SK-N-SH (cell line): ENCODE results near the gene CAP2. TPM values are rescaled to one million over a fixed set of nuclear protein-coding genes. Genes with fewer than 3 reads are reported as not detected.
A peak's percentile ranks its signal among the peaks of the same experiment; 100 is the strongest.

ENCODE experiments used
- CTCF ChIA-PET: fragments of 300-600, 350-600 bp; formaldehyde crosslinking; extraction: SDS; loops from one replicate; lab custom pipeline; 2021; lab: Yijun Ruan, JAX
- POLR2A ChIA-PET: fragments of 350-600 bp; sonication (Branson Sonifier 250); formaldehyde crosslinking; extraction: SDS; loops from one replicate; lab custom pipeline; 2020; ENCODE audit warnings: antibody characterized with exemption, inconsistent platforms; lab: Yijun Ruan, JAX
- DNase-seq: peaks from one replicate; pipeline ENCODE4 v3.0.0; 2012
- H2AFZ ChIP-seq: fragments of 200-600 bp; sonication (generic); 2 replicates; pipeline ENCODE4 v1.8.1; 2016; ENCODE audit warnings: antibody characterized with exemption, mild to moderate bottlenecking, low read depth
- H3F3A ChIP-seq: fragments of 200-600 bp; sonication (generic); replicated peaks from 2 replicates; pipeline ENCODE3; 2016; ENCODE audit warnings: antibody characterized with exemption, mild to moderate bottlenecking; ENCODE audit not compliant: insufficient read depth
- H3K27ac ChIP-seq, 2 experiments: fragments of 200-500 bp in 1 of 2; fragments of 200-600 bp in 1 of 2; sonication (Bioruptor generic) in 1 of 2; sonication (generic), shearing (Covaris generic) in 1 of 2; 2 replicates each; pipeline versions ENCODE4 v1.5.1 to v1.6.1; 2014 to 2016; ENCODE audit warnings: low read depth in 2 of 2, inconsistent platforms in 1 of 2, low read length in 1 of 2, mild to moderate bottlenecking in 1 of 2, mixed read lengths in 1 of 2
- H3K27me3 ChIP-seq: fragments of 200-600 bp; sonication (generic), shearing (Covaris generic); 2 replicates; pipeline ENCODE4 v1.6.1; 2016; ENCODE audit warnings: mixed run types; ENCODE audit not compliant: insufficient read depth
- H3K36me3 ChIP-seq, 2 experiments: fragments of 200-500 bp in 1 of 2; fragments of 200-600 bp in 1 of 2; sonication (Bioruptor generic) in 1 of 2; sonication (generic) in 1 of 2; replicated peaks in 1 of 2; 2 replicates each; pipeline versions ENCODE3 to v1.5.1; 2014 to 2016; ENCODE audit warnings: low read length in 1 of 2, mild to moderate bottlenecking in 1 of 2; ENCODE audit not compliant: insufficient read depth in 2 of 2, control insufficient read depth in 1 of 2
- H3K4me1 ChIP-seq, 2 experiments: fragments of 200-500 bp in 1 of 2; fragments of 200-600 bp in 1 of 2; sonication (Bioruptor generic) in 1 of 2; sonication (generic), shearing (Covaris generic) in 1 of 2; 2 replicates each; pipeline versions ENCODE4 v1.5.1 to v1.6.1; 2014 to 2016; ENCODE audit warnings: low read depth in 1 of 2, low read length in 1 of 2, mixed run types in 1 of 2; ENCODE audit not compliant: insufficient read depth in 2 of 2, control insufficient read depth in 1 of 2
- H3K4me2 ChIP-seq: fragments of 200-600 bp; sonication (generic), shearing (Covaris generic); 2 replicates; pipeline ENCODE4 v1.6.1; 2017; ENCODE audit warnings: mixed run types
- H3K4me3 ChIP-seq, 2 experiments: fragments of 200-500 bp in 1 of 2; fragments of 200-600 bp in 1 of 2; sonication (Bioruptor generic) in 1 of 2; sonication (generic), shearing (Covaris generic) in 1 of 2; 2 replicates each; pipeline versions ENCODE4 v1.5.1 to v1.8.1; 2014 to 2016; ENCODE audit warnings: low read depth in 2 of 2, inconsistent platforms in 1 of 2, low read length in 1 of 2, mild to moderate bottlenecking in 1 of 2, mixed read lengths in 1 of 2, moderate library complexity in 1 of 2
- H3K79me2 ChIP-seq: fragments of 200-600 bp; sonication (generic); 2 replicates; pipeline ENCODE4 v1.8.1; 2017; ENCODE audit warnings: mild to moderate bottlenecking; ENCODE audit not compliant: insufficient read depth
- H3K9ac ChIP-seq: fragments of 200-600 bp; sonication (generic); 2 replicates; pipeline ENCODE4 v1.6.1; 2017; ENCODE audit warnings: mixed run types
- H3K9me2 ChIP-seq: fragments of 200-600 bp; sonication (generic); 2 replicates; pipeline ENCODE4 v1.6.1; 2017; ENCODE audit warnings: mixed run types
- H3K9me3 ChIP-seq: fragments of 200-600 bp; sonication (generic); 2 replicates; pipeline ENCODE4 v1.6.1; 2017; ENCODE audit warnings: mixed run types, mild to moderate bottlenecking, moderate library complexity
- H4K20me1 ChIP-seq: fragments of 200-600 bp; sonication (generic); 2 replicates; pipeline ENCODE4 v1.6.1; 2017; ENCODE audit warnings: mild to moderate bottlenecking, mixed run types; ENCODE audit not compliant: insufficient read depth
- CTCF ChIP-seq: fragments of 200-600 bp; sonication (generic); IDR thresholded peaks from 2 replicates; pipeline ENCODE4 v1.6.1; 2017; ENCODE audit warnings: antibody characterized with exemption, mild to moderate bottlenecking, moderate library complexity
- FOXJ3 ChIP-seq: sonication (generic); formaldehyde crosslinking; IDR thresholded peaks from 2 replicates; pipeline ENCODE4 v1.5.1; 2020; ENCODE audit warnings: mild to moderate bottlenecking, missing genetic modification reagents
- GABPA ChIP-seq: IDR thresholded peaks from 2 replicates; pipeline ENCODE4 v1.4.0; 2012; ENCODE audit warnings: low read depth, mild to moderate bottlenecking
- IRF3 ChIP-seq: fragments of 150-350 bp; IDR thresholded peaks from 2 replicates; pipeline ENCODE4 v1.6.1; 2016; ENCODE audit warnings: mild to moderate bottlenecking, low read depth, low read length
- MAX ChIP-seq: IDR thresholded peaks from 2 replicates; pipeline ENCODE4 v1.4.0; 2012; ENCODE audit warnings: low read depth
- NFIC ChIP-seq: IDR thresholded peaks from 2 replicates; pipeline ENCODE4 v1.4.0; 2012; ENCODE audit warnings: borderline replicate concordance
- POLR2AphosphoS5 ChIP-seq: IDR thresholded peaks from 2 replicates; pipeline ENCODE4 v1.6.1; 2012; ENCODE audit warnings: low read depth, low read length
- RCOR1 ChIP-seq: fragments of 150-350 bp; IDR thresholded peaks from 2 replicates; pipeline ENCODE4 v1.6.1; 2017; ENCODE audit warnings: antibody characterized with exemption, low read length
- SIN3A ChIP-seq: IDR thresholded peaks from 2 replicates; pipeline ENCODE4 v1.6.1; 2012; ENCODE audit warnings: low read depth, mild to moderate bottlenecking, low read length, moderate library complexity, borderline replicate concordance
- SMC3 ChIP-seq: IDR thresholded peaks from 2 replicates; pipeline ENCODE4 v1.6.1; 2012; ENCODE audit warnings: low read depth, low read length, improper control_type of control experiment
- TCF12 ChIP-seq: IDR thresholded peaks from 2 replicates; pipeline ENCODE4 v1.4.0; 2012
- ZBTB33 ChIP-seq: IDR thresholded peaks from 2 replicates; pipeline ENCODE4 v1.4.0; 2012; ENCODE audit warnings: low read depth, borderline replicate concordance
- polyA plus RNA-seq, 3 experiments: library from polyadenylated mRNA; depleted of rRNA; stranded (reverse); fragments of >200 nt; gene quantifications; 2 replicates each; pipeline ENCODE4 v1.2.3, GENCODE V29; 2012
- TF ChIP-seq, protein P1 (sequence below): IDR thresholded peaks from 2 replicates; pipeline ENCODE4 v1.6.1; 2012; ENCODE audit warnings: mild to moderate bottlenecking, low read depth, low read length, moderate library complexity

CAP2 gene
- polyA plus RNA-seq, 1 of the 3 experiments (the other 2 are of a cell fraction): 8.5 TPM

DNA sequence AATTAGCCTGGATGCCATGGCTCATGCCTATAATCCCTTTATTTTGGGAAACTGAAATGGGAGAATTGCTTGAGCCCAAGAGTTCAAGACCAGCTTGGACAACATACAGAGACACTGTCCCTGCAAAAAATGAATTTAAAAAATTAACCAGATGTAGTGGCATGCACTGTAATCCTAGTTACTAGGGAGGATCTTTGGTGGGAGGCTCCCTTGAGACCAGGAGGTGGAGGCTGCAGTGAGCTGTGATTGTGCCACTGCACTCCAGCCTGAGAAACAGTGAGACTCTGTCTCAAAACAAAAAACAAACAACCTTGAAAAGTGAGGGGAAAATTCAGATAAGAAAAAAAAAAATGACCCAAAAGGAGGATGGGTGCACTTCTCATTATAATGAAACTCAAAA is 23.4 kb downstream of the CAP2 start:
- H3K27me3 ChIP-seq: no peaks in the 10 kb centered on the region
- peaks cover 0 to 28% of the 10 kb centered on the region in 2 experiments; a peak in 3 of 4 replicates for H3K4me1 ChIP-seq
- H3K36me3 ChIP-seq: no peaks in the 10 kb centered on the region
- H3K79me2 ChIP-seq: peaks cover 64% of the 10 kb centered on the region
- H2AFZ ChIP-seq: no peak overlapping the region
- H3K4me2 ChIP-seq: no peak overlapping the region
- H4K20me1 ChIP-seq: no peaks in the 10 kb centered on the region
- ChIA-PET POLR2A (no interaction called here), CTCF (no interaction called here)
- no peak overlapping the region for H3K4me3 ChIP-seq
- no peaks in the 10 kb centered on the region for H3K9me3 ChIP-seq
- H3K9me2 ChIP-seq: no peaks in the 10 kb centered on the region
- no peak for DNase-seq
- H3F3A ChIP-seq: peaks cover 36% of the 10 kb centered on the region
- TF ChIP-seq TCF12: no peak
- TF ChIP-seq RCOR1: no peak
- TF ChIP-seq FOXJ3: no peak
- no peak for TF ChIP-seq CTCF
- TF ChIP-seq SMC3: no peak
- TF ChIP-seq, protein P1, sequence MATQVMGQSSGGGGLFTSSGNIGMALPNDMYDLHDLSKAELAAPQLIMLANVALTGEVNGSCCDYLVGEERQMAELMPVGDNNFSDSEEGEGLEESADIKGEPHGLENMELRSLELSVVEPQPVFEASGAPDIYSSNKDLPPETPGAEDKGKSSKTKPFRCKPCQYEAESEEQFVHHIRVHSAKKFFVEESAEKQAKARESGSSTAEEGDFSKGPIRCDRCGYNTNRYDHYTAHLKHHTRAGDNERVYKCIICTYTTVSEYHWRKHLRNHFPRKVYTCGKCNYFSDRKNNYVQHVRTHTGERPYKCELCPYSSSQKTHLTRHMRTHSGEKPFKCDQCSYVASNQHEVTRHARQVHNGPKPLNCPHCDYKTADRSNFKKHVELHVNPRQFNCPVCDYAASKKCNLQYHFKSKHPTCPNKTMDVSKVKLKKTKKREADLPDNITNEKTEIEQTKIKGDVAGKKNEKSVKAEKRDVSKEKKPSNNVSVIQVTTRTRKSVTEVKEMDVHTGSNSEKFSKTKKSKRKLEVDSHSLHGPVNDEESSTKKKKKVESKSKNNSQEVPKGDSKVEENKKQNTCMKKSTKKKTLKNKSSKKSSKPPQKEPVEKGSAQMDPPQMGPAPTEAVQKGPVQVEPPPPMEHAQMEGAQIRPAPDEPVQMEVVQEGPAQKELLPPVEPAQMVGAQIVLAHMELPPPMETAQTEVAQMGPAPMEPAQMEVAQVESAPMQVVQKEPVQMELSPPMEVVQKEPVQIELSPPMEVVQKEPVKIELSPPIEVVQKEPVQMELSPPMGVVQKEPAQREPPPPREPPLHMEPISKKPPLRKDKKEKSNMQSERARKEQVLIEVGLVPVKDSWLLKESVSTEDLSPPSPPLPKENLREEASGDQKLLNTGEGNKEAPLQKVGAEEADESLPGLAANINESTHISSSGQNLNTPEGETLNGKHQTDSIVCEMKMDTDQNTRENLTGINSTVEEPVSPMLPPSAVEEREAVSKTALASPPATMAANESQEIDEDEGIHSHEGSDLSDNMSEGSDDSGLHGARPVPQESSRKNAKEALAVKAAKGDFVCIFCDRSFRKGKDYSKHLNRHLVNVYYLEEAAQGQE: no peak
- TF ChIP-seq NFIC: no peak
- no peak for TF ChIP-seq MAX
- TF ChIP-seq ZBTB33: no peak
- no peak for TF ChIP-seq GABPA
- no peak for TF ChIP-seq SIN3A
- TF ChIP-seq POLR2AphosphoS5: no peak
- no peak for TF ChIP-seq IRF3
- H3K9ac ChIP-seq: no peak overlapping the region; the same call in 1 of the 2 replicates
- H3K27ac ChIP-seq: peak overlapping the region in 1 of 2 experiments; percentile 95; a peak in 2 of 4 replicates
